IgD-negative memory B cell (primary cell): ENCODE results near the gene FGFBP1. TPM values are rescaled to one million over a fixed set of nuclear protein-coding genes. Genes with fewer than 3 reads are reported as not detected.

Source experiments
- H3K27ac Mint-ChIP-seq, 3 donors: one replicate each; pipeline ENCODE4 v1.8.0; 2020 to 2022; ENCODE audit warnings: mild to moderate bottlenecking in 3 of 3, mixed read lengths in 3 of 3, moderate library complexity in 1 of 3
- H3K27me3 Mint-ChIP-seq: one replicate; pipeline ENCODE4 v1.8.0; 2021; ENCODE audit warnings: mixed read lengths
- H3K36me3 Mint-ChIP-seq: one replicate; pipeline ENCODE4 v1.8.0; 2020; ENCODE audit warnings: mild to moderate bottlenecking, mixed read lengths
- H3K4me1 Mint-ChIP-seq, 3 donors: one replicate each; pipeline ENCODE4 v1.8.0; 2020 to 2022; ENCODE audit warnings: mixed read lengths in 3 of 3, mild to moderate bottlenecking in 1 of 3
- H3K4me3 Mint-ChIP-seq, 4 donors: one replicate each; pipeline ENCODE4 v1.8.0; 2020 to 2022; ENCODE audit warnings: mild to moderate bottlenecking in 4 of 4, mixed read lengths in 4 of 4, moderate library complexity in 3 of 4
- H3K9me3 Mint-ChIP-seq, 3 donors: one replicate each; pipeline ENCODE4 v1.8.0; 2020 to 2021; ENCODE audit warnings: mixed read lengths in 3 of 3, mild to moderate bottlenecking in 1 of 3
- polyA plus RNA-seq: library from polyadenylated mRNA; unstranded; fragments of 300-500 nt; fragmentation: Illumina TruSeq; gene quantifications from one replicate; pipeline ENCODE4 v1.2.3, GENCODE V29; 2021

Gene FGFBP1
- polyA plus RNA-seq, 1 donor from 2014 or later, result not detected

DNA sequence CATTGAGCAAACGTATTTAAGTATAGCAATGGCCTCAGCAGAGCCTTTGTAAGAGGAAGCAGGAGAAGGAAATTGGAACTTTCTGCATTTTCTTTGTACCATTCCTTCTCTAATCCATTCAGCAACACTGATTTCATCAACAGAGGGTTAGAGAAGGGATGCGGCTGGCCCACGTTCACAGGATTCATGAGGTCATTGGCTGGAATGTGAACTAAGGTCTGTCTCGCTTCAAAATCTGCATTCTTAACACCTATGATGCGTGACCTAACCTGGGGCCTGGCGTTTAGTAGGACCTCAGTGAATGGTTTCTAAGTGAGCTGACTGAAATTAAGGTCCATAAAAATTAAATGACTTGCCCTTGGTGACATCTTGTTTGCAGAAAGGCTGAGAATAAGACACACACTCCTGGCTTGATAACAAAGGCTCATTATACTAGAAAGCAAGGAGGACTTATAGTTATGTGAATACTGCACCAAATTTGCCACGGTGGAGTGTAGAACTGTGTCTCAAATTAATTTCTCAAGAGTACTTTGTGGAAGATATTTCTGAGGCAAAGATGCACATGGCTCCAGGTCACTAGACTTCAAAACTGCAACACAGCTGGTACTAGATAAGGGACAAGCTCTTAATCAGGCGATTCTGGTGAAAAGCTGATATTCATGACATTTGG, 25.4 kb downstream of the FGFBP1 start:
- H3K27ac Mint-ChIP-seq, result no peak overlapping the region

DNA sequence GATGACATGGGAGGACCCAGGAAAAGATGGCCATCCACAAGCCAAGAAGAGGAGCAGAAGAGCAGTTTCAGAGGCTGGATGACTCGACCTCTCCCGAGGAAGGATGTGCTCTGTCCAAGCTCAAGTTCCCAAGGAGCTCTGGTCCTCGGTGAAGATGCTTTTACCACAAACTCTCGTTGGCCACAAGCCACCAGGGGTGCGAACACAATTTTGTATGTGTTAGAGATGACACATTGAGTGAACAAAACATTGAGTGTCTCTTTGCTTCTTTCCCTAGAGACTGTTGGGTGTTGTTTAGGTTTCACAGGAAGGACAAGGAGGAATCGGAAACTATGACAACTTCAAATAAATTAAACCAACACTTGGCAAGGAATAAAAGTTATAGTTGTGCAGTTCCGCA, 26.3 kb downstream of the FGFBP1 start:
- H3K9me3 Mint-ChIP-seq, result peaks cover 0 to 5% (median 0%) of the 10 kb centered on the region in 3 donors
- no peaks in the 10 kb centered on the region for H3K4me1 Mint-ChIP-seq
- no peak overlapping the region for H3K27ac Mint-ChIP-seq
- peaks cover 4% of the 10 kb centered on the region for H3K36me3 Mint-ChIP-seq
- H3K4me3 Mint-ChIP-seq, result no peak overlapping the region
- peaks cover 9% of the 10 kb centered on the region for H3K27me3 Mint-ChIP-seq

More for the DNA sequence above, 25.4 kb downstream of the FGFBP1 start:
- peaks cover 0 to 5% (median 0%) of the 10 kb centered on the region in 3 donors for H3K9me3 Mint-ChIP-seq
- peaks cover 10% of the 10 kb centered on the region for H3K27me3 Mint-ChIP-seq
- no peak overlapping the region for H3K4me3 Mint-ChIP-seq
- peaks cover 4% of the 10 kb centered on the region for H3K36me3 Mint-ChIP-seq
- H3K4me1 Mint-ChIP-seq, result no peaks in the 10 kb centered on the region

DNA sequence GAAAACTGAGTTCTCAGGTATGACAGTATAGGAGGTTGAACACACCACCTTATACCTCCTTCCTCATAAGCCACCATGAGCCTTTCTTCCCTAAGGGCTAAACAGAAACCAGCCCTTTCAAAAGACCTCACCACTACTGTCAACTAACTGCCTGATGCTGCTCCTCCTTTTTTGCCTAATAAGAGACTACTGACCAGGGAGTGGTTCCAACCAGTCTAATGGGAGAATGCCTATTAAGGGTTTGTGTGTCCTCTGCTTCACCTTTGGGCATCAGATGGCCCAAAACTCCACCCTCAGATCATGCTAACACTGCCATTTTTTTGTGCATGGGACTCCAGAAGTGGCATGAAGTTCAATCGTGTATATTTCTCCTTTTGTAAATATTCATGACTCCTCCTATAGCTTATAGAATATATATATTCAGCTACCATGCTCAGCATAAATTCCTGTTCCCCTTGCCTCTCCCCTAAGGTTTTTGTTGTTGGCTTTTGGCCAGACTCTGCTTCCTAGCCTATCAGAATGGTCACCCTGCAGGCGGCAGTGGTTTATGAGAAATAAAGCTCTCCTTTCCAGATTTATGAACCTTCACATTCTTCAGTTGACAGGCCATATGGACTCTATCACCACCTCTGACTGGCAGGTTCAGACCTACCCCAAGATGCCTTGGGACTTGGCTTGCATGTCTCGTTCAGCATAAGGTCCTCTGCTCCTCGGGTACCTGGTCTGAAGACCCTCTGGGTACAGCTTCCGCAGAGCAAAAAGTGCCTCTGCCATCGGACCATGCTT, 28.2 kb downstream of the FGFBP1 start:
- Mint-ChIP-seq H3K36me3 (no peaks in the 10 kb centered on the region), H3K27me3 (peaks cover 5% of the 10 kb centered on the region), H3K4me1 (no peaks in the 10 kb centered on the region), H3K4me3 (no peak overlapping the region), H3K9me3 (no peaks in the 10 kb centered on the region), H3K27ac (no peak overlapping the region)

DNA sequence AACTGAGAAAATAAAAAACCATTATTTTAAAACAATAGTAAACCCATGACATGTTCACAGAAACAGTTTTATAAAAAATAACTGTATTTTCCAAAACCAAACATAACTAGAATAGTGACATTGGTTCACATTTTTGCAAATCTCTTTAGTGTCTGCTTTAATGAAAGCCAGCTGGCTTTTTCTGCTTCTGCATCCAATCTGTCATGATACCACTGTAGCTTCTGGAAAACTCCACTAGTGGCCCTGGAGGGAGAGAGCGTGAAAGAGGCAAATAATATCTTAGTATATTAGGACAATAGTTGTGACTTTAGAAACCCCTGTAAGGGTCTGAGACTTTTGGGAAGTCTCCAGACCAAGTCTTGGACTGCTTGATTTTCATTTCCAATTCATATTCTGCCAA, 31.1 kb downstream of the FGFBP1 start:
- Mint-ChIP-seq H3K4me1 (no peaks in the 10 kb centered on the region), H3K9me3 (no peaks in the 10 kb centered on the region), H3K36me3 (no peaks in the 10 kb centered on the region), H3K27ac (no peak overlapping the region), H3K27me3 (peaks cover 6% of the 10 kb centered on the region), H3K4me3 (no peak overlapping the region)

DNA sequence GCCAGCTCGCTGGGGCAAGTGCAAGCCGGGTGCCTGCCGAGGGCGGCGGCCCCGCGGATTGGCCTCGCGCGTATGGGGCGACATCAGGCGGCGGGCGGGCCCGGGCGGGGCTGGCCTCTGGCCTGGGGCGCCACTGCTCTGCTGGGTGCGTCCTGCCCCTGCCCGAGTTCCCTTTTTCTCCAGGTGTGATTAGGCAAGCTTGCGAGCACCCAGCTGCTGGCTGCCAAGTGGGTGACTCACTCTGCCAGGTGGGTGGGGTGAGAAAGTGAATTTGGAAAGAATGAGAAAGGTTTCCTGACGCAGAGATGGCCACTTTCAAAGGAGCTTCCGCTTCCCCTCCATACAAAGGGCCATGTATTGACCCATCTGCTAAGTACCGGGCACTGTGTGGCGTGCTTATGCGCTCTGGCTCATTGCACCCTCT, 32.5 kb downstream of the FGFBP1 start:
- H3K9me3 Mint-ChIP-seq, result no peaks in the 10 kb centered on the region
- H3K4me1 Mint-ChIP-seq, result no peaks in the 10 kb centered on the region
- no peaks in the 10 kb centered on the region for H3K36me3 Mint-ChIP-seq
- H3K27me3 Mint-ChIP-seq, result peaks cover 6% of the 10 kb centered on the region
- no peak overlapping the region for H3K4me3 Mint-ChIP-seq
- no peak overlapping the region for H3K27ac Mint-ChIP-seq

DNA sequence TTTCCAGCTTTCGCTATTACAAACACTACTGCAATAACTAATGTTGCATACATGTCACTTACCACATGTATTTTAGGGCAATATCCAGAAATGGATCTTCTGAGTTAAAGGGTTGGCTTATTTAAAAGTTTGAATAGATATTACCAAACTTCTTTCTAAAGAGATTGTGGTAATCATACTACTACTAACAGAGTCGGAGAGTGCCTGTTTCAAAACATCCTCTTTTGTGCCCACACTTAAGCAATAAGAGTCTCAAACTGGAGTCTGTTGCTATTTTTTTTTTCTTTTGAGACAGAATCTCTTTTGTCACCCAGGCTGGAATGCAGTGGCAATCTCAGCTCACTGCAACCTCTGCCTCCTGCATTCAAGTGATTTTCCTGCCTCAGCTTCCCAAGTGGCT, 35.8 kb downstream of the FGFBP1 start:
- Mint-ChIP-seq H3K4me1 (no peaks in the 10 kb centered on the region), H3K36me3 (no peaks in the 10 kb centered on the region), H3K27ac (no peak overlapping the region), H3K4me3 (no peak overlapping the region), H3K9me3 (no peaks in the 10 kb centered on the region), H3K27me3 (peaks cover 8% of the 10 kb centered on the region)

DNA sequence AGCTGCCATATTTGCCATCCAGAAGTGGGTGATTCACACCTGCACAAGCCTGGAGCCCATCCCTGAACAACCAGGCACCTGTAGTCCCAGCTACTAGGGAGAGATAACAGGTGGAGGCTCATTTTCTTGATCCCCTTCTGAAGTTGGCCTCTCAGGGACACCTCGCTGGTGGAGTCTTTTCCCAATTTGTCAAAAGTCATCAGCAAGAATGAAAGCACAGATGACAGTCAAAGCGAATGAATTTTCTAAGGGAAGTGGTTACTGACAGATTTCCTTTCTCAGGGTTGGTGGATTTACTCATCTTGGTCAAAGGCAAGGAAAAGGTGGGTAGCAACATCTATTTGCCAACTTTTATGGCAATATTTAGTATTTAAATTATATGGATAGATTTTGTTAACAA, 36.5 kb downstream of the FGFBP1 start:
- Mint-ChIP-seq H3K27ac (no peak overlapping the region), H3K4me1 (no peaks in the 10 kb centered on the region), H3K4me3 (no peak overlapping the region), H3K9me3 (no peaks in the 10 kb centered on the region), H3K36me3 (no peaks in the 10 kb centered on the region), H3K27me3 (peaks cover 8% of the 10 kb centered on the region)

DNA sequence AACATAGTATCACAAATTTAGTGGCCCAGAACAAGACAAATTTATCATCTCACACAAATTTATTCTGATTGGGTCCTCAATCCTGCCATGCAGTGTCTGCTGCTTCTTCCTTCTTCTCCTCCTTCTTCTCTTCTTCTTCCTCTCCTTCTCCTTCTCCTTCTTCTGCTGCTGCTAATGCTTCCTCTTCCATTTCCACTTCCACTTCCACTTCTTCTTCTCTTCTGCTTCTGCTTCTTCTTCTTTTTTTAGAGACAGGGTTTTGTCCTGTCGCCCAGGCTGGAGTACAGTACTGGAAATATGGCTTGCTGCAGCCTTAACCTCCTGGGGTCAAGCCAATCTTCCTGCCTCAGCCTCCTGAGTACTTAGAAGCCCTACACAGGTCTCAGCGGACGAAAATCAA, 37.5 kb downstream of the FGFBP1 start:
- Mint-ChIP-seq H3K27me3 (peaks cover 8% of the 10 kb centered on the region), H3K4me3 (no peak overlapping the region), H3K9me3 (no peaks in the 10 kb centered on the region), H3K27ac (peak overlapping the region in 1 of 3 donors; percentile 73), H3K4me1 (no peaks in the 10 kb centered on the region), H3K36me3 (no peaks in the 10 kb centered on the region)

DNA sequence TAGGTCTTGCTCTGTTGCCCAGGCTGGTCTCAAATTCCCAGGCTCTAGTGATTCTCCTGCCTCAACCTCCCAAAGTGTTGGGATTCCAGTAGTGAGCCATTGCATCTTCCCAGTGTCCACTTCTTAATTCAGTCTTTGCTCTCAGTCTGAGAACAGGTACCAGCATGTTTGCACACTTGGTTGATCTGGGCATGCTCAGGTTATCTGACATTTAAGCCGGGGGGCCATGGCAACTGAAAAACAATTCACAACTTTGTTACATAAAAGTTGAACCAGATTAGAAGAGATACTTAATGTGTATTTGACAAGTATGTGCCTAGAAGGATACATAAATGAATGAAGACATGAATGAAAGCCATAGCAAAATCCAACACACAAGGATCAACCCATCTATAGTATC, 39.0 kb downstream of the FGFBP1 start:
- H3K4me3 Mint-ChIP-seq, result no peak overlapping the region
- H3K27ac Mint-ChIP-seq, result no peak overlapping the region
- H3K9me3 Mint-ChIP-seq, result no peaks in the 10 kb centered on the region
- no peaks in the 10 kb centered on the region for H3K4me1 Mint-ChIP-seq
- no peaks in the 10 kb centered on the region for H3K36me3 Mint-ChIP-seq
- peaks cover 4% of the 10 kb centered on the region for H3K27me3 Mint-ChIP-seq

DNA sequence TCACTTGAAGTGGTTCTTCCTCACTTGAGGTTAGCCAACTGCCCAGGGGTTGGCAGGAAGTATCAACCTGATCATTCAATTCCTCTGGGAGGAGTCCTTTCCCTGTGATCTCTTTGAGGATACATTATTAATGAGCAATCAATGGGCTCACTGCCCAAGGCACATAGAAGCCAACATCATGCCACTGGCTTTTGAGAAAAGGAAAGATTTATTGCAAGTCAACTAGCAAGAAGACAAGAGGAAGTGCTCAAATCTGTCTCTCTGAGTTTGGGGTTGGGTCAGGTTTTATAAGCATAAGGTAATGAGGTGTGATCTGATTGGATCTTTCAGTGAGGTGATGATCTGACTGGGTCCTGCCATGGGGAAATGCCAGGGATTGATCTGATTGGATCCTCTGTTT, 39.6 kb downstream of the FGFBP1 start:
- H3K27me3 Mint-ChIP-seq, result peaks cover 6% of the 10 kb centered on the region
- H3K9me3 Mint-ChIP-seq, result no peaks in the 10 kb centered on the region
- no peaks in the 10 kb centered on the region for H3K4me1 Mint-ChIP-seq
- no peak overlapping the region for H3K27ac Mint-ChIP-seq
- no peaks in the 10 kb centered on the region for H3K36me3 Mint-ChIP-seq
- H3K4me3 Mint-ChIP-seq, result no peak overlapping the region

DNA sequence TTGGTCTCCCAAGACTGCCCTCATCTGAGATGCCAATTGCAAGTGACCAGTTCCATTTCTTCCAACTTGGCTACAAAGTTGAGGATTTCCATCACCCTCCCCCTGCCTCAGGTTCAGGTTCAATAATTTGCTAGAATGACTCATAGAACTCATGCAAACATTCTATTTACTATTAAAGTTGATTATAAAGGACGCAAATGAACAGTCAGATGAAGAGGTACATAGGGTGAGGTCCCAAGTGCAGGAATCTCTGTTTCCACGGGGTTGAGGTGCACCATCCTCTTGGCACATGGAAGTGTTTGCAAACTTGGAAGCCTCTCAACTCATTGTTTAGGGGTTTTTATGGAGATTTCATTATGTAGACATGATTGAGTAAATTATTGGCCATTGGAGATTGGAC, 41.0 kb downstream of the FGFBP1 start:
- Mint-ChIP-seq H3K4me1 (no peaks in the 10 kb centered on the region), H3K27ac (no peak overlapping the region), H3K27me3 (peaks cover 6% of the 10 kb centered on the region), H3K9me3 (no peaks in the 10 kb centered on the region), H3K36me3 (no peaks in the 10 kb centered on the region), H3K4me3 (no peak overlapping the region)

DNA sequence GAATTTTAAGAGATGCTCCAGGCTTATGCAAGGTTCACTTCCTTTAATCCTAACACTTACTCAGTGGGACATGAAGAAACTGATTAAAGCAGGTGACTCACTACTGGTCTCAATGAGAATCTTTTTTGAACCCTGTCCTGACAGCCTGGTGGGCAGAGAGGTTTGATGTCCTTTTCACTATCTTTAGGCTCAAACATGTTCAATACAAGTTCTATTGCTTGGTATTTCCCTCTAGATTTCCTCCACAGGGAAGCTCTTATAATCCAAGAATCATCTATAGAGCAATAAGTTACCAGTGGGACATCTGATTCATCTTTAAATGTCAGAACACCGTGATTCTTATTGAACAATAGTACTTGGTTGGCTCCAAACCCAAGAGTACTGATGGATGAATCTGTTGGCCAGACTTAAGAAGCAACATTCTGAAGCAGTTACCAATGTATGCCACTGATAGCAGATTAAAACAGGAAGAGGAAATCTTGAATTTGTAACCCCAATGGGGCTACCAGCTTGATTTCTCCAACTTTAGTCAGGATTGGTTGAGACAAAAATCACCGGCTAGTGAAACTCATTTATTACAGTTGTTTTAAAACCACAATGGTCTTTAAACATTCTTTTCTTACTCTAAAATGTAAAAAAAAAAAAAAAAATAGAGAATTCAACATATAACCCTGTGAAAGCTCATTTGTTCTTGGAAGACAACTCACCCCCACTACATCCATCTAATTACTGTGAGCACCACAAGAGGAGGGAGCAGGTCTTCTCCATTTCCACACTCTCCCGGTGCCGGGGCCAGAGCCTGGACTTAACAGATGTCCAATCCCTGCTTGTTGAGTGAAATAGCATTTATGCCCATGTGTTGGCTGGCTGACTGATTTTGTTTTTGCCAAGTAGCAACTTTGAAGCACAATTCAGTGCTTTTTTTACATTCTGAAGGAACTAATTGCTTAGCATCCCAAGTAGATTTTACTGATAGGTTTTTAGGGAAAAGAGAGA, 43.3 kb downstream of the FGFBP1 start:
- H3K36me3 Mint-ChIP-seq, result no peaks in the 10 kb centered on the region
- no peak overlapping the region for H3K4me3 Mint-ChIP-seq
- H3K4me1 Mint-ChIP-seq, result peaks cover 13 to 15% (median 13%) of the 10 kb centered on the region in 3 donors
- no peaks in the 10 kb centered on the region for H3K9me3 Mint-ChIP-seq
- H3K27me3 Mint-ChIP-seq, result peaks cover 3% of the 10 kb centered on the region
- H3K27ac Mint-ChIP-seq, result no peak overlapping the region

DNA sequence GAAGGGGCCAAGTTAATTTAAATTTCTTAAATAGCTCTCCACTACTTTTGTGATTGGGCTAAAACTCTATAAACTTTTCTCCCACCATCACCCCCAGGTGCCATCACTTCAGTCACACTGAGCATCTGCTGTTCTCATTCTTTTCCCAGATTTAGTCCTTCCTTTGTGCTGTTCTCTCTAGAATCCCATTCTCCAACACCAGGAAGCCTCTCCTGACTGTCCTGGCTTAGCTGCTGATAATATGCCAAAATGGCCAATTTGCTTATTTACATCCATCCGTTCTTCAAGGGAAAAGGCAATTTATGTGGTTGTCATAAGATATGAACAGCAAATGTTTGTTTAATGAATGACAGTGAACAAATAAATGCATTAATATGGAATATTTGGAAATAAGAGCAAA, 44.1 kb downstream of the FGFBP1 start:
- Mint-ChIP-seq H3K27me3 (peaks cover 1% of the 10 kb centered on the region), H3K36me3 (no peaks in the 10 kb centered on the region), H3K4me3 (no peak overlapping the region), H3K9me3 (no peaks in the 10 kb centered on the region), H3K4me1 (peaks cover 15% of the 10 kb centered on the region in 3 donors), H3K27ac (no peak overlapping the region)

DNA sequence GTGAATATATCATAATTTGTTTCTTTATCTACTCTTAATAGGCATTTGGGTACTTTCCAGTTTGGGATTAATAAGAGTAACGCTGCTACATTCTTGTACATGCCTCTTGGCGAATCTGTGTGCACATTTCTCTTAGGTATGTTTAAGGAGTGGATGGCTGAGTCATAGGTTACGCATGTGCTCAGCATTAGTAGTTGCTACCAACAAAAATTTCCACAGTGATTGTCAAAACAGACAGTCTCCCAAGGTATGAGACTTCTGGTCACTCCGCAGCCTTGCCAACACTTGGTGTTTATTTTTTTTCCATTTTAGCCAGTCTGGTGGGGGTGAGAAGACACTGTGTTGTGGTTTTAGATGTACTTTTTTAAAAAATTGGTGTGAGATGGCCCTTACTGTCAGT, 44.6 kb downstream of the FGFBP1 start:
- Mint-ChIP-seq H3K27ac (no peak overlapping the region), H3K4me1 (peaks cover 15% of the 10 kb centered on the region in 3 donors), H3K4me3 (no peak overlapping the region), H3K9me3 (no peaks in the 10 kb centered on the region), H3K27me3 (peaks cover 1% of the 10 kb centered on the region), H3K36me3 (no peaks in the 10 kb centered on the region)

DNA sequence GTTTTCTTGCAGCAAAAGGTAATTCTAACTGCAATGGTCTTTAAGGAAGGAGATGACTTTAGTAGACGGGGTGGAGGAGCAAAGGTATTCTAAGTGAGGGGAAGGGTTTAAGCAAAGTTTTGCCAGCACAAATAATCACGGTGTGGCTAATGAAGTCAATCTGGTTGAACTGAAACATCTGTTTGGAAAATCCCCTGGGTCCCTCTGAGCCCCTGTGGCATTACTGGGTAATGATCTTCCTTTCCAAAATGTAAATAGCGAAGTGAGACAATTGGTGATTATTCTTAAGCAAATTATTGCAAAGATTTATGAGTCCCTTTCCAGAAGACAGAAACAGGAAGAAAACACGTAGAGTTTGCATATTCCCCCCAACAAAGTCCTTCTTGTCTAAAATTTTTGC, 47.2 kb downstream of the FGFBP1 start:
- Mint-ChIP-seq H3K36me3 (no peaks in the 10 kb centered on the region), H3K4me1 (peaks cover 15% of the 10 kb centered on the region in 3 donors), H3K27me3 (peaks cover 1% of the 10 kb centered on the region), H3K27ac (no peak overlapping the region), H3K9me3 (no peaks in the 10 kb centered on the region), H3K4me3 (peak overlapping the region in 1 of 4 donors; percentile 70)
